SK-N-SH (cell line): ENCODE data around the gene EDIL3. TPM values are rescaled to one million over a fixed set of nuclear protein-coding genes. Genes with fewer than 3 reads are reported as not detected.

Source experiments
- CTCF ChIA-PET: fragments of 300-600, 350-600 bp; formaldehyde crosslinking; extraction: SDS; loops from one replicate; lab custom pipeline; 2021; lab: Yijun Ruan, JAX
- POLR2A ChIA-PET: fragments of 350-600 bp; sonication (Branson Sonifier 250); formaldehyde crosslinking; extraction: SDS; loops from one replicate; lab custom pipeline; 2020; ENCODE audit warnings: antibody characterized with exemption, inconsistent platforms; lab: Yijun Ruan, JAX
- DNase-seq: peaks from one replicate; pipeline ENCODE4 v3.0.0; 2012
- H2AFZ ChIP-seq: fragments of 200-600 bp; sonication (generic); 2 replicates; pipeline ENCODE4 v1.8.1; 2016; ENCODE audit warnings: antibody characterized with exemption, mild to moderate bottlenecking, low read depth
- H3F3A ChIP-seq: fragments of 200-600 bp; sonication (generic); replicated peaks from 2 replicates; pipeline ENCODE3; 2016; ENCODE audit warnings: antibody characterized with exemption, mild to moderate bottlenecking; ENCODE audit not compliant: insufficient read depth
- H3K27ac ChIP-seq, 2 experiments: fragments of 200-500 bp in 1 of 2; fragments of 200-600 bp in 1 of 2; sonication (Bioruptor generic) in 1 of 2; sonication (generic), shearing (Covaris generic) in 1 of 2; 2 replicates each; pipeline versions ENCODE4 v1.5.1 to v1.6.1; 2014 to 2016; ENCODE audit warnings: low read depth in 2 of 2, inconsistent platforms in 1 of 2, low read length in 1 of 2, mild to moderate bottlenecking in 1 of 2, mixed read lengths in 1 of 2
- H3K27me3 ChIP-seq: fragments of 200-600 bp; sonication (generic), shearing (Covaris generic); 2 replicates; pipeline ENCODE4 v1.6.1; 2016; ENCODE audit warnings: mixed run types; ENCODE audit not compliant: insufficient read depth
- H3K36me3 ChIP-seq, 2 experiments: fragments of 200-500 bp in 1 of 2; fragments of 200-600 bp in 1 of 2; sonication (Bioruptor generic) in 1 of 2; sonication (generic) in 1 of 2; replicated peaks in 1 of 2; 2 replicates each; pipeline versions ENCODE3 to v1.5.1; 2014 to 2016; ENCODE audit warnings: low read length in 1 of 2, mild to moderate bottlenecking in 1 of 2; ENCODE audit not compliant: insufficient read depth in 2 of 2, control insufficient read depth in 1 of 2
- H3K4me1 ChIP-seq, 2 experiments: fragments of 200-500 bp in 1 of 2; fragments of 200-600 bp in 1 of 2; sonication (Bioruptor generic) in 1 of 2; sonication (generic), shearing (Covaris generic) in 1 of 2; 2 replicates each; pipeline versions ENCODE4 v1.5.1 to v1.6.1; 2014 to 2016; ENCODE audit warnings: low read depth in 1 of 2, low read length in 1 of 2, mixed run types in 1 of 2; ENCODE audit not compliant: insufficient read depth in 2 of 2, control insufficient read depth in 1 of 2
- H3K4me2 ChIP-seq: fragments of 200-600 bp; sonication (generic), shearing (Covaris generic); 2 replicates; pipeline ENCODE4 v1.6.1; 2017; ENCODE audit warnings: mixed run types
- H3K4me3 ChIP-seq, 2 experiments: fragments of 200-500 bp in 1 of 2; fragments of 200-600 bp in 1 of 2; sonication (Bioruptor generic) in 1 of 2; sonication (generic), shearing (Covaris generic) in 1 of 2; 2 replicates each; pipeline versions ENCODE4 v1.5.1 to v1.8.1; 2014 to 2016; ENCODE audit warnings: low read depth in 2 of 2, inconsistent platforms in 1 of 2, low read length in 1 of 2, mild to moderate bottlenecking in 1 of 2, mixed read lengths in 1 of 2, moderate library complexity in 1 of 2
- H3K79me2 ChIP-seq: fragments of 200-600 bp; sonication (generic); 2 replicates; pipeline ENCODE4 v1.8.1; 2017; ENCODE audit warnings: mild to moderate bottlenecking; ENCODE audit not compliant: insufficient read depth
- H3K9ac ChIP-seq: fragments of 200-600 bp; sonication (generic); 2 replicates; pipeline ENCODE4 v1.6.1; 2017; ENCODE audit warnings: mixed run types
- H3K9me2 ChIP-seq: fragments of 200-600 bp; sonication (generic); 2 replicates; pipeline ENCODE4 v1.6.1; 2017; ENCODE audit warnings: mixed run types
- H3K9me3 ChIP-seq: fragments of 200-600 bp; sonication (generic); 2 replicates; pipeline ENCODE4 v1.6.1; 2017; ENCODE audit warnings: mixed run types, mild to moderate bottlenecking, moderate library complexity
- H4K20me1 ChIP-seq: fragments of 200-600 bp; sonication (generic); 2 replicates; pipeline ENCODE4 v1.6.1; 2017; ENCODE audit warnings: mild to moderate bottlenecking, mixed run types; ENCODE audit not compliant: insufficient read depth
- CHD2 ChIP-seq: fragments of 150-350 bp; IDR thresholded peaks from 2 replicates; pipeline ENCODE4 v1.6.1; 2018; ENCODE audit warnings: low read length; ENCODE audit not compliant: partially characterized antibody
- EP300 ChIP-seq, 2 experiments: IDR thresholded peaks; 2 replicates each; pipeline versions ENCODE4 v1.4.0 to v1.6.1; 2012; ENCODE audit warnings: borderline replicate concordance in 1 of 2, low read depth in 1 of 2, low read length in 1 of 2
- EZH2phosphoT487 ChIP-seq: fragments of 200-600 bp; sonication (generic); IDR thresholded peaks from 2 replicates; pipeline ENCODE4 v1.6.1; 2017; ENCODE audit warnings: low read depth, mixed run types, mild to moderate bottlenecking, antibody characterized with exemption, moderate library complexity, borderline replicate concordance
- FOSL2 ChIP-seq: IDR thresholded peaks from 2 replicates; pipeline ENCODE4 v1.4.0; 2012; ENCODE audit warnings: low read depth, mild to moderate bottlenecking, moderate library complexity, borderline replicate concordance
- FOXJ3 ChIP-seq: sonication (generic); formaldehyde crosslinking; IDR thresholded peaks from 2 replicates; pipeline ENCODE4 v1.5.1; 2020; ENCODE audit warnings: mild to moderate bottlenecking, missing genetic modification reagents
- GABPA ChIP-seq: IDR thresholded peaks from 2 replicates; pipeline ENCODE4 v1.4.0; 2012; ENCODE audit warnings: low read depth, mild to moderate bottlenecking
- GATA2 ChIP-seq: sonication (generic); formaldehyde crosslinking; IDR thresholded peaks from 2 replicates; pipeline ENCODE4 v1.5.0; 2020; ENCODE audit warnings: mild to moderate bottlenecking, missing genetic modification reagents
- JUND ChIP-seq: IDR thresholded peaks from 2 replicates; pipeline ENCODE4 v1.4.0; 2012
- MXI1 ChIP-seq: IDR thresholded peaks from 2 replicates; pipeline ENCODE4 v1.6.1; 2012; ENCODE audit warnings: mild to moderate bottlenecking, low read depth, low read length, improper control_type of control experiment
- POLR2AphosphoS5 ChIP-seq: IDR thresholded peaks from 2 replicates; pipeline ENCODE4 v1.6.1; 2012; ENCODE audit warnings: low read depth, low read length
- RCOR1 ChIP-seq: fragments of 150-350 bp; IDR thresholded peaks from 2 replicates; pipeline ENCODE4 v1.6.1; 2017; ENCODE audit warnings: antibody characterized with exemption, low read length
- RXRA ChIP-seq: IDR thresholded peaks from 2 replicates; pipeline ENCODE4 v1.4.0; 2012; ENCODE audit warnings: low read depth, mild to moderate bottlenecking, borderline replicate concordance
- SIN3A ChIP-seq: IDR thresholded peaks from 2 replicates; pipeline ENCODE4 v1.6.1; 2012; ENCODE audit warnings: low read depth, mild to moderate bottlenecking, low read length, moderate library complexity, borderline replicate concordance
- SMC3 ChIP-seq: IDR thresholded peaks from 2 replicates; pipeline ENCODE4 v1.6.1; 2012; ENCODE audit warnings: low read depth, low read length, improper control_type of control experiment
- TCF12 ChIP-seq: IDR thresholded peaks from 2 replicates; pipeline ENCODE4 v1.4.0; 2012
- WGBS: methylation state at CpG from one replicate; pipeline ENCODE4 v1.1.6; 2017; ENCODE audit warnings: low lambda C conversion rate; 5-methylcytosine and 5-hydroxymethylcytosine counted together
- polyA plus RNA-seq, 3 experiments: library from polyadenylated mRNA; depleted of rRNA; stranded (reverse); fragments of >200 nt; gene quantifications; 2 replicates each; pipeline ENCODE4 v1.2.3, GENCODE V29; 2012
- TF ChIP-seq, protein P1 (sequence below): IDR thresholded peaks from 2 replicates; pipeline ENCODE4 v1.4.0; 2012; ENCODE audit warnings: low read depth, borderline replicate concordance
- TF ChIP-seq, protein P2 (sequence below): IDR thresholded peaks from 2 replicates; pipeline ENCODE4 v1.4.0; 2012; ENCODE audit warnings: low read depth, borderline replicate concordance
- TF ChIP-seq, protein P3 (sequence below): fragments of 150-350 bp; IDR thresholded peaks from 2 replicates; pipeline ENCODE4 v1.6.1; 2017; ENCODE audit warnings: antibody characterized with exemption, low read length, low read depth, borderline replicate concordance

EDIL3 gene
- polyA plus RNA-seq, 1 of the 3 experiments (the other 2 are of a cell fraction): 51.5 TPM

DNA sequence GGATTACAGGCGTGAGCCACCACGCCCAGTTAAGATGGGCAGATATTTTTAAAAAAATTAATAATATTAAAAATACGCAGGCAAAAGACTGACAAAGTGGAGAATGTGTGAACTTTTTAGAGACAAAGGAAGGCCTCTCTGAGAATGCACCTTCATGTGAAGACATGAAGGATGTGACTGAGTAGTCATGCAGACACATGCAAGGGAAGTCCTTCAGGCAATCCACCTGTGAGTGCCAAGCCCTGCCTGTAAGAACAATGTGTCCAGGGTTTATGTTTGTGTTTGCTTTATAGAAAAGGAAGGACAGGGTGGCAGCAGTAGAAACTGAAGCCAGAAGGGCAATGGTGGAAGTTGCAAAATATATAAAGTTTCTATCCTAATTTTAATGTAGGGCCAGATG lies 169.2 kb downstream of the EDIL3 start:
- no peak for DNase-seq
- Histone ChIP-seq H3K79me2 (peaks cover 3% of the 10 kb centered on the region), H2AFZ (no peak overlapping the region), H3K27me3 (no peaks in the 10 kb centered on the region), H4K20me1 (no peaks in the 10 kb centered on the region), H3K4me2 (no peak overlapping the region), H3F3A (peaks cover 4% of the 10 kb centered on the region), H3K9ac (no peak overlapping the region), H3K9me3 (no peaks in the 10 kb centered on the region), H3K4me3 (no peak overlapping the region), H3K27ac (no peak overlapping the region), H3K36me3 (peaks cover 0 to 9% of the 10 kb centered on the region in 2 experiments), H3K4me1 (no peaks in the 10 kb centered on the region; a peak in 3 of 4 replicates), H3K9me2 (no peaks in the 10 kb centered on the region)
- ChIA-PET POLR2A (no interaction called here), CTCF (no interaction called here)
- no peak for TF ChIP-seq GATA2
- TF ChIP-seq TCF12: no peak
- TF ChIP-seq SMC3: no peak
- TF ChIP-seq FOSL2: no peak
- no peak for TF ChIP-seq RXRA
- TF ChIP-seq MXI1: no peak
- TF ChIP-seq, protein P1, sequence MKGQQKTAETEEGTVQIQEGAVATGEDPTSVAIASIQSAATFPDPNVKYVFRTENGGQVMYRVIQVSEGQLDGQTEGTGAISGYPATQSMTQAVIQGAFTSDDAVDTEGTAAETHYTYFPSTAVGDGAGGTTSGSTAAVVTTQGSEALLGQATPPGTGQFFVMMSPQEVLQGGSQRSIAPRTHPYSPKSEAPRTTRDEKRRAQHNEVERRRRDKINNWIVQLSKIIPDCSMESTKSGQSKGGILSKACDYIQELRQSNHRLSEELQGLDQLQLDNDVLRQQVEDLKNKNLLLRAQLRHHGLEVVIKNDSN: no peak
- TF ChIP-seq EZH2phosphoT487: no peak
- TF ChIP-seq POLR2AphosphoS5: no peak
- TF ChIP-seq JUND: no peak
- no peak for TF ChIP-seq SIN3A
- no peak for TF ChIP-seq GABPA
- no peak for TF ChIP-seq FOXJ3 (CRISPR knock-in tag)
- TF ChIP-seq, protein P2, sequence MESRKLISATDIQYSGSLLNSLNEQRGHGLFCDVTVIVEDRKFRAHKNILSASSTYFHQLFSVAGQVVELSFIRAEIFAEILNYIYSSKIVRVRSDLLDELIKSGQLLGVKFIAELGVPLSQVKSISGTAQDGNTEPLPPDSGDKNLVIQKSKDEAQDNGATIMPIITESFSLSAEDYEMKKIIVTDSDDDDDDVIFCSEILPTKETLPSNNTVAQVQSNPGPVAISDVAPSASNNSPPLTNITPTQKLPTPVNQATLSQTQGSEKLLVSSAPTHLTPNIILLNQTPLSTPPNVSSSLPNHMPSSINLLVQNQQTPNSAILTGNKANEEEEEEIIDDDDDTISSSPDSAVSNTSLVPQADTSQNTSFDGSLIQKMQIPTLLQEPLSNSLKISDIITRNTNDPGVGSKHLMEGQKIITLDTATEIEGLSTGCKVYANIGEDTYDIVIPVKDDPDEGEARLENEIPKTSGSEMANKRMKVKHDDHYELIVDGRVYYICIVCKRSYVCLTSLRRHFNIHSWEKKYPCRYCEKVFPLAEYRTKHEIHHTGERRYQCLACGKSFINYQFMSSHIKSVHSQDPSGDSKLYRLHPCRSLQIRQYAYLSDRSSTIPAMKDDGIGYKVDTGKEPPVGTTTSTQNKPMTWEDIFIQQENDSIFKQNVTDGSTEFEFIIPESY: no peak
- no peak for TF ChIP-seq EP300 (IDR thresholded peaks at IDR 0.05; ENCODE audit: borderline replicate concordance in 1 of 2, low read depth in 1 of 2, low read length in 1 of 2)
- no peak for TF ChIP-seq RCOR1
- TF ChIP-seq, protein P3, sequence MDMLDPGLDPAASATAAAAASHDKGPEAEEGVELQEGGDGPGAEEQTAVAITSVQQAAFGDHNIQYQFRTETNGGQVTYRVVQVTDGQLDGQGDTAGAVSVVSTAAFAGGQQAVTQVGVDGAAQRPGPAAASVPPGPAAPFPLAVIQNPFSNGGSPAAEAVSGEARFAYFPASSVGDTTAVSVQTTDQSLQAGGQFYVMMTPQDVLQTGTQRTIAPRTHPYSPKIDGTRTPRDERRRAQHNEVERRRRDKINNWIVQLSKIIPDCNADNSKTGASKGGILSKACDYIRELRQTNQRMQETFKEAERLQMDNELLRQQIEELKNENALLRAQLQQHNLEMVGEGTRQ: no peak
- TF ChIP-seq CHD2: no peak
- 86% methylated on average over 3 of the region's 3 CpGs for WGBS
